NCI-H226 (cell line): Measurements from ENCODE around the gene MAZ.
"Not testable (repeated sequence)": the region's sequence is repeated elsewhere in the genome, so short reads cannot be mapped to it uniquely, and the experiment has no call there.

Experiments used
- DNase-seq: peaks from one replicate; pipeline ENCODE4 v3.0.0-alpha.2; 2015

The MAZ gene

GRCh38 chr16:29784901-29785500, 21.3 kb upstream of the MAZ start:
- no peak for DNase-seq

DNA sequence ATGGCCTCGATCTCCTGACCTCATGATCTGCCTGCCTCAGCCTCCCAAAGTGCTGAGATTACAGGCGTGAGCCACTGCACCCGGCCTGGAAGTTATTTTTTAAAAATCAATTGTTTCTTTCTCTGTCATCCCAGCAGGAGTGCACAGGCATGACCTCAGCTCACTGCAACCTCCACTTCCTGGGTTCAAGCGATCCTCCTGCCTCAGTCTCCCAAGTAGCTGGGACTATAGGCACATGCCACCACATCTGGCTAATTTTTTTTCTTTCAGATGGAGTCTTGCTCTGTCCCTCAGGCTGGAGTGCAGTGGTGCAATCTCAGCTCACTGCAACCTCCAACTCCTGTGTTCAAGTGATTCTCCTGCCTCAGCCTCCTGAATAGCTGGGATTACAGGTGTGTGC, 19.2 kb upstream of the MAZ start:
- not testable (repeated sequence) for DNase-seq

DNA sequence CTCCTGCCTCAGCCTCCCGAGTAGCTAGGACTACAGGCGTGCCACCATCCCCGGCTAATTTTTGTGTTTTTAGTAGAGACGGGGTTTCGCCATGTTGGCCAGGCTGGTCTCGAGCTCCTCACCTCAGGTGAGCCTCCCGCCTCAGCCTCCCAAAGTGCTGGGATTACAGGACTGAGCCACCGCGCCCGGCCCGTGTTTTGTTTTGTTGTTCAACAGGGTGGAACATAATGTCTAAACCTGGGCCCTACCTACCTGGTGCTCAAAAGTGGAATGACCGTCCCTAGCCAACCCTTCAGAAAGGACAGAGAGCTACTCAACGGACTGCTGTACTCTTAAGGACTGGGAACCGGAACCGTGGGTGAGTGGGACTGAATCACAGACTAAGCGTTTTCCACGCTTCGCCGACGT, 16.6 kb upstream of the MAZ start:
- no peak for DNase-seq

- DNase-seq = peak; percentile 98
Observed at GRCh38 chr16:29790183-29790948, 16.0 kb upstream of the MAZ start, which contains the start of gene KIF22. TSS of gene KIF22 (plus strand) at chr16:29790751. CDS start at chr16:29790760, 9 bp downstream.

GRCh38 chr16:29790949-29791844, 15.1 kb upstream of the MAZ start:
- DNase-seq = no peak

GRCh38 chr16:29791845-29792807, 14.2 kb upstream of the MAZ start:
- no peak for DNase-seq

GRCh38 chr16:29793153-29793552, 13.2 kb upstream of the MAZ start:
- not testable (repeated sequence) for DNase-seq

- DNase-seq = no peak
Observed at GRCh38 chr16:29794231-29794710, 12.1 kb upstream of the MAZ start.

- no peak for DNase-seq
Observed at GRCh38 chr16:29802416-29802935, 3.9 kb upstream of the MAZ start.

- DNase-seq = no peak
Observed at GRCh38 chr16:29804020-29804419, 2.3 kb upstream of the MAZ start.

DNA sequence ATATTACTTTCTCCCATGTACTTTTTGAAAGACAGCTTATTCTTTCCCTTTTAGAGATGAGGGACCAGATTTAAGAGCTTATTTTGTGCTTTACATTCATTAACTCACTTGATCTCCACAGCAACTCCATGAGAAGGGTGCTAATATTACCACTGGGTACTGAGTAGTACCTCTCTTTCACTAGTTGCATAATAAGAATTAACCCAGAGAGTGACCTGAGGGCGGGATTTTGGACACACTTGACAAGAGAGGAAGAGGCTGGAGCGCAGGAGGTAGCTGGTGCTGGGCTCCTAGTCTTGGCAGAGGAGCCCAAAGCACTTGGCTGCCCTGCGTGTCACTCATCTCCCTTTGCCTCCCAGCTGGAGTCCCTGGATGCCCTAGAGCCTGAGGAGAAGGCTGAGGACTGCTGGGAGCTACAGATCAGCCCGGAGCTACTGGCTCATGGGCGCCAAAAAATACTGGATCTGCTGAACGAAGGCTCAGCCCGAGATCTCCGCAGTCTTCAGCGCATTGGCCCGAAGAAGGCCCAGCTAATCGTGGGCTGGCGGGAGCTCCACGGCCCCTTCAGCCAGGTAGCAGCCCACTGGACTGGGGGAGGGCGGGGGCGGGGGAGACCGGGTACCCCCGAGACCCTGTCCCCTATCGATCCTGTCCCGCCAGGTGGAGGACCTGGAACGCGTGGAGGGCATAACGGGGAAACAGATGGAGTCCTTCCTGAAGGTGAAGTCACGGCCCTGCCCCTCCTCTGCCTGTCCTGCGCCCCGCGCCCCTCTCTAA, 1.7 kb upstream of the MAZ start:
- peak; percentile 48 for DNase-seq

GRCh38 chr16:29805232-29806098, 864 bp upstream of the MAZ start:
- DNase-seq = peak; percentile 93

GRCh38 chr16:29806641-29807425, 504 bp downstream of the MAZ start:
- peak; percentile 68 for DNase-seq

GRCh38 chr16:29807426-29808218, 1.3 kb downstream of the MAZ start:
- peak; percentile 80 for DNase-seq

DNA sequence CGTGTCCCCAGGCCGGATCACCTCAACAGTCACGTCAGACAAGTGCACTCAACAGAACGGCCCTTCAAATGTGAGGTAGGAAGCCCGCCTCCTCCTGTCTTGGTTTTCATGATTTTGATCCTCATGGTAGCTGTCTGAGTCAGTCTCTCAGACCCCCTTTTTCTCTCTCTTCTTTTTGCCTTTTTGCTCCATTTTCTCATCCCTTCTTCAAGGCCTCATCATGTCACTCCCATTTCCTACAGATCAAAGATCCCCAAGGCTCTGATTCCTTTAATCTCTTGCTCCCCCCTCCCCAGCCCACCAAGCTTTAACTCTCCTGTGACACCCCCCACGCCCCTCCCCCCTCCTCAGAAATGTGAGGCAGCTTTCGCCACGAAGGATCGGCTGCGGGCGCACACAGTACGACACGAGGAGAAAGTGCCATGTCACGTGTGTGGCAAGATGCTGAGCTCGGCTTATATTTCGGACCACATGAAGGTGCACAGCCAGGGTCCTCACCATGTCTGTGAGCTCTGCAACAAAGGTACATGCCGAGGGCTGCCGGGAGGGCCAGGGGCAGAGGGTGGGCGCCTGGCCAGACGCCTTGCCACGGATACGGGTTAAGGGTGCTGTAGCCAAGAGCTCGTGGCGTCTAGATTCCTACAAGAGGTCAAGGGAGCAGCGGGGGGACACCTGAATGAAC, 2.0 kb downstream of the MAZ start:
- no peak for DNase-seq

DNA sequence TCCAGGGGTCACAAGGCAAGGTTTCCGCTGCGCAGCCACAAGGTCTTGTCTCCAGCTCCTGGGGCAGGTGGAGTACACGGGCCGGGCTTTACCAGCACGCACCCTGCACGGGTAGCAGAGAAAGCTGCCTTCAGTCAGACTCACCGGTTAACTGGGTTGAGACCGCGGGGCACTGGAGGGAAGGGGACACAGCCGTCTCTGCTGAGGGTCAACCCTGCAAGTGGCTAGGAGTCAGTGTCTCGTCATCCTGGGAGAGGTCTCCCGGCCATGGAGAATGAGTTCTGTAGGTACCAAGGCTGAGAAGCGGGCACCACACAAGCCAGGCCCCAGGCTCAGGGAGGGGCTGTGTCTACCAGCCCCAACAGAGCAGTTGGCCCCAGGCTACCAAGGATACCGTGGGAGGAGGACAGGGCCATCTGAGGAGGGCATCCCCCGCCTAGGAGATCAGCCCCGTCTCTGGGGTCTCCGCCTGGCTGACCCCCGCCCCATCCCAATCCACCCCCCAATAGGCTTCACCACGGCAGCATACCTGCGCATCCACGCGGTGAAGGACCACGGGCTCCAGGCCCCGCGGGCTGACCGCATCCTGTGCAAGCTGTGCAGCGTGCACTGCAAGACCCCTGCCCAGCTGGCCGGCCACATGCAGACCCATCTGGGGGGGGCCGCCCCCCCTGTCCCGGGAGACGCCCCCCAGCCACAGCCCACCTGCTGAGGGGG, 2.9 kb downstream of the MAZ start:
- DNase-seq = no peak
